Stimulated activated CD4-positive, alpha-beta T cell treated with anti-CD3 and anti-CD28 coated beads, Interleukin-12 subunit alpha, Interleukin-12 subunit beta, amount 100 ng/mL, for 48 hours (primary cell): ENCODE measurements around the gene KRTCAP2.

Source experiments
- DNase-seq, 3 donors: peaks; one replicate each; pipeline ENCODE4 v3.0.0-alpha.2; 2020; ENCODE audit warnings: low read depth in 2 of 3, low spot score in 1 of 3

The KRTCAP2 gene

GRCh38 chr1:155184835-155185782, 12.0 kb upstream of the KRTCAP2 start:
- no peak for DNase-seq

GRCh38 chr1:155184351-155184811, 11.3 kb upstream of the KRTCAP2 start:
- DNase-seq, result no peak

GRCh38 chr1:155183775-155184221, 10.7 kb upstream of the KRTCAP2 start:
- no peak for DNase-seq

GRCh38 chr1:155182052-155182550, 9.0 kb upstream of the KRTCAP2 start:
- no peak for DNase-seq

GRCh38 chr1:155181371-155182051, 8.4 kb upstream of the KRTCAP2 start:
- DNase-seq, result no peak

GRCh38 chr1:155179112-155180031, 6.3 kb upstream of the KRTCAP2 start:
- no peak for DNase-seq

GRCh38 chr1:155178441-155179111, 5.5 kb upstream of the KRTCAP2 start:
- DNase-seq, result no peak

GRCh38 chr1:155177918-155178281, 4.8 kb upstream of the KRTCAP2 start:
- no peak for DNase-seq

GRCh38 chr1:155177192-155177917, 4.3 kb upstream of the KRTCAP2 start:
- DNase-seq, result no peak

- DNase-seq, result peak; percentile 77 to 93 (median 82)
These were observed 3.5 kb upstream of the KRTCAP2 start for GRCh38 chr1:155176544-155177071.

GRCh38 chr1:155175927-155176371, 2.8 kb upstream of the KRTCAP2 start:
- DNase-seq, result peak in 1 of 3 donors; percentile 16

- DNase-seq, result no peak
These were observed 2.3 kb upstream of the KRTCAP2 start for GRCh38 chr1:155175281-155175926.

GRCh38 chr1:155174324-155175280, 1.5 kb upstream of the KRTCAP2 start:
- DNase-seq, result peak in 2 of 3 donors; percentile 34 to 35

GRCh38 chr1:155173478-155174323, 597 bp upstream of the KRTCAP2 start, which contains the start of gene TRIM46:
TRIM46 (plus strand) TSS chr1:155173849; CDS start chr1:155173967, 118 bp downstream.
- peak; percentile 60 to 67 (median 63) for DNase-seq

- no peak for DNase-seq
These were observed 1.0 kb downstream of the KRTCAP2 start for GRCh38 chr1:155171836-155172731.
